OCI-LY1 (cell line): Measurements from ENCODE around the gene SUPT4H1.

ENCODE experiments used
- EZH2 ChIP-seq: fragments of 200-600 bp; sonication (generic), shearing (Covaris generic); IDR thresholded peaks from 2 replicates; pipeline ENCODE4 v1.8.0; 2017; ENCODE audit warnings: borderline replicate concordance, mixed run types, mild to moderate bottlenecking, antibody characterized with exemption, low read length, moderate library complexity, mixed read lengths
- TF ChIP-seq, protein P1 (sequence below): fragments of 200-600 bp; sonication (generic), shearing (Covaris generic); IDR thresholded peaks from 2 replicates; pipeline ENCODE4 v1.5.1; 2017; ENCODE audit warnings: mild to moderate bottlenecking, antibody characterized with exemption, low read length, moderate library complexity, mixed read lengths

DNA sequence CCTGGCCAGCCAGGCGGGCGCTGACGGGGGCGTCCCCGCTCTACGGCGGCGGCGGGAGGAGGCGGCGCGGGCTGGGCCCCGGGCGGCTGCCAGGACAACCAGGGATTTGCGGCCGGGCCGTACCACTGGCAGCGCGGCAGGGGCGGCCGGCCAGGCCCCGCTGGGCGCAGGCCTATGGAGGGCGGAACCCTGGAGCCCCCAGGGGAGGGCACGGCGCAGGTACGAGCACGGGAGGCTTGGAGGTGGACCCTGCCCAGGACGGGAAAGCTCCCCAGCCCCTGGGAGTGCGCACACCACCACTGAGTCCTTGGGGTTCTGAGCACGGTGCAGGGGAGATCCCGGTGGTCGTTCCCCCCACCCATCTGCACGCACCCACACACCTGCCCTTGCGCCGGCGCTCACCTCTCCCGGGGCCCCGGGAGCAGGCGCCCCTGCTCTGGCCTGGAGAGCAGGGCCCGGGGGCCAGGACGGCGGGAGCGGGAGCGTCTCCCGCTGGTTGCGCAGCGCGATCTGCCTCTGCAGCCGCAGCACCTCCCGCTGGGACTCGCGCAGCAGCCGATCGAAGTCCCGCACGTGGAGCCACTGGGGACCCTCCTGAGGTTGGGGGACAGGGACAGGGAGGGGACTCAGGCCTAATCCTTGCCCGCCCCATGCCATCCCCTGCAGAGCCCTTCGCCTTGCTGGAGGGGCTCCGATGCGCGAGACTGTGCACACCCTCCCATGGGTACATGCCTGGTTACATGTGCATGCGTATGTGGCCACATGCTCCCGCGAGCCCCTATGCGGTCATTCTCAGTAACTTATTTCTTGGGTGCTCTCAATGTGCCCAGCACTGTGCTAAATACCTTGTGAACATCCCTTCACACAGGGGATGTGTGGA, 27.4 kb downstream of the SUPT4H1 start:
- TF ChIP-seq, protein P1, sequence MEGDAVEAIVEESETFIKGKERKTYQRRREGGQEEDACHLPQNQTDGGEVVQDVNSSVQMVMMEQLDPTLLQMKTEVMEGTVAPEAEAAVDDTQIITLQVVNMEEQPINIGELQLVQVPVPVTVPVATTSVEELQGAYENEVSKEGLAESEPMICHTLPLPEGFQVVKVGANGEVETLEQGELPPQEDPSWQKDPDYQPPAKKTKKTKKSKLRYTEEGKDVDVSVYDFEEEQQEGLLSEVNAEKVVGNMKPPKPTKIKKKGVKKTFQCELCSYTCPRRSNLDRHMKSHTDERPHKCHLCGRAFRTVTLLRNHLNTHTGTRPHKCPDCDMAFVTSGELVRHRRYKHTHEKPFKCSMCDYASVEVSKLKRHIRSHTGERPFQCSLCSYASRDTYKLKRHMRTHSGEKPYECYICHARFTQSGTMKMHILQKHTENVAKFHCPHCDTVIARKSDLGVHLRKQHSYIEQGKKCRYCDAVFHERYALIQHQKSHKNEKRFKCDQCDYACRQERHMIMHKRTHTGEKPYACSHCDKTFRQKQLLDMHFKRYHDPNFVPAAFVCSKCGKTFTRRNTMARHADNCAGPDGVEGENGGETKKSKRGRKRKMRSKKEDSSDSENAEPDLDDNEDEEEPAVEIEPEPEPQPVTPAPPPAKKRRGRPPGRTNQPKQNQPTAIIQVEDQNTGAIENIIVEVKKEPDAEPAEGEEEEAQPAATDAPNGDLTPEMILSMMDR = no peak
- no peak for TF ChIP-seq EZH2
